ENCODE data around the gene MLLT10.
A peak's percentile ranks its signal among the peaks of the same experiment; 100 is the strongest.

Gene MLLT10

GRCh38 chr10:21517134-21518031, 16.6 kb upstream of the MLLT10 start:
- no peak for DNase-seq

GRCh38 chr10:21518149-21518640, 15.8 kb upstream of the MLLT10 start:
- no peak for DNase-seq

- no peak for DNase-seq
Measured at GRCh38 chr10:21518641-21519396, 15.2 kb upstream of the MLLT10 start.

GRCh38 chr10:21519397-21519933, 14.6 kb upstream of the MLLT10 start:
- DNase-seq, result no peak

GRCh38 chr10:21519941-21520436, 14.0 kb upstream of the MLLT10 start:
- no peak for DNase-seq

GRCh38 chr10:21520509-21520908, 13.5 kb upstream of the MLLT10 start:
- no peak for DNase-seq

- no peak for DNase-seq
Measured at GRCh38 chr10:21520949-21521348, 13.1 kb upstream of the MLLT10 start.

GRCh38 chr10:21521751-21522533, 12.1 kb upstream of the MLLT10 start:
- no peak for DNase-seq

- no peak for DNase-seq
Measured at GRCh38 chr10:21522631-21523406, 11.2 kb upstream of the MLLT10 start.

GRCh38 chr10:21523557-21524008, 10.4 kb upstream of the MLLT10 start:
- no peak for DNase-seq

- no peak for DNase-seq
Measured at GRCh38 chr10:21524131-21524525, 9.9 kb upstream of the MLLT10 start.

- DNase-seq, result no peak
Measured at GRCh38 chr10:21524526-21525366, 9.3 kb upstream of the MLLT10 start.

- peak; percentile 92 for DNase-seq
Measured at GRCh38 chr10:21525367-21526187, 8.5 kb upstream of the MLLT10 start, which contains the start of gene SKIDA1. TSS of gene SKIDA1 (minus strand) at chr10:21525682. CDS start at chr10:21517822, 7,860 bp downstream.

- peak; percentile 89 for DNase-seq
Measured at GRCh38 chr10:21526188-21526859, 7.7 kb upstream of the MLLT10 start.

- peak; percentile 63 for DNase-seq
Measured at GRCh38 chr10:21526860-21527597, 7.0 kb upstream of the MLLT10 start.

GRCh38 chr10:21527598-21528235, 6.3 kb upstream of the MLLT10 start:
- no peak for DNase-seq

GRCh38 chr10:21528236-21529031, 5.6 kb upstream of the MLLT10 start:
- DNase-seq, result no peak
